HG03108 (cell line): ENCODE measurements around the gene RARA.

ENCODE experiments used
- ATAC-seq: cut with Tn5 transposase; IDR thresholded peaks from one replicate; pipeline ENCODE4 v1.9.1; 2021; ENCODE audit warnings: moderate library complexity; ENCODE audit not compliant: unreplicated experiment

RARA gene

GRCh38 chr17:40315678-40316570 is 6.9 kb downstream of the RARA start:
- ATAC-seq: no peak

DNA sequence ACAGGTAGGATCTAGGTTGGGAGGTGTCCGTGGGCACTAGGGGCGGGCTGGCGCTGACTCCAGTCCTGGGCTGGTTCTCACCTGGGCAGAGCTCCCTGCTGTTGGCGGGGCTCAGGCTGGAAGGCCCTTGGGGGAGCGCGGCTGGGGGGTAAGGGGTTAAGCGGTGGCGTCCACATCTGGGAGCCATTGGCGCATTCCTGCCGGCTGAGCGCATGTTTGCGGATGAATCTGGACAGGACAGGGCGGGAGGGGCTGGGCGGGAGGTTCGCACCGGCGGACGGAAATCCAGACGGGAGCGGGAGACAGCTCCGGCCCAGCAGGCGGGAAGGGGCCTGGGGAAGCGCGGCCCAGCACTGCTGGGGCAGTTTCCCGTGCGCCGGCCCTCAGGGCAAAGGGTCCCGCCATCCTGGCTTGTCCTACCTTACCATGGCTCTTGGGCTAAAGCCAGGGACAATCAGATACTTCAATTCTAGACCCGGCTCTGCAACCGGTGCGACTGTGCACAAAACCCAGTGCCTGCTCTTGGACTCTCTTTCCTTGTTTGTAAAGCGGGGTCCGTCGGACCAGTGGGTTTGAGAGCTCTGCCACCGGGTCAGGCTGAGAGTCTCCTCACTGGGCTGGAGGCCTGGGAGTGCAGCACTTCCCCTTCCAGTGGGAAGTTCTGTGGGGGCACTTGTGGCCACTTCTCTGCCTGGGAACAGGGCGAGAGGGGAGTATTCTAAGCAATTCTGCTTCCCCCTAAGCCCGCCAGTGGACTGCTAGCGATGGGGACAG is 7.8 kb downstream of the RARA start:
- ATAC-seq: no peak

DNA sequence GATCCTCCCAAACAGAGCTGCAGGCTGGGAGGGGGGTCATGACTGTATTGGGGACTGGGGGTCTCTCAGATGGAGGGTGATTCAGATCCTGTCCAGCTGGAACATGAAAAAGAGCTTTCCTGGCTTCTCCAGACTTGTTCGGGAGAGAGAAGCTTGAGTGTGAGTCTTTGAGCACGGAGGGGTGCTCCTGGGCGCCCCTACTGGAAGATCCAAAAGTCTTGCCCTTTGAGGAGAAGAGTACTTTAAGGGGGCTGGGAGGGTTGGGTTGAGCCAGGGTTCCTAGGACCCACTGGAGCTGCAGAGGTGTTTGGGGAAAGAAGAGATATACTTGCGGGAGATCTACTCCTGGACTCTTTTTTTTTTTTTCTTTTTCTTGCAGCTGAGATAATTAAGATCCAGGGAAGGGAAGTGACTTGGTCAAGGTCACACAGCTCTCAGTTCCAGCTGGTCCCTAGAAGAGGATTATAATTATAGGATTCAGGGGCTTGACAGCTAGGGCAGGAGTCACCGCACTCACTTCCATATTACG is 8.4 kb downstream of the RARA start:
- no peak for ATAC-seq

- peak; percentile 43 for ATAC-seq
Observed at GRCh38 chr17:40317880-40318829, 9.2 kb downstream of the RARA start.

DNA sequence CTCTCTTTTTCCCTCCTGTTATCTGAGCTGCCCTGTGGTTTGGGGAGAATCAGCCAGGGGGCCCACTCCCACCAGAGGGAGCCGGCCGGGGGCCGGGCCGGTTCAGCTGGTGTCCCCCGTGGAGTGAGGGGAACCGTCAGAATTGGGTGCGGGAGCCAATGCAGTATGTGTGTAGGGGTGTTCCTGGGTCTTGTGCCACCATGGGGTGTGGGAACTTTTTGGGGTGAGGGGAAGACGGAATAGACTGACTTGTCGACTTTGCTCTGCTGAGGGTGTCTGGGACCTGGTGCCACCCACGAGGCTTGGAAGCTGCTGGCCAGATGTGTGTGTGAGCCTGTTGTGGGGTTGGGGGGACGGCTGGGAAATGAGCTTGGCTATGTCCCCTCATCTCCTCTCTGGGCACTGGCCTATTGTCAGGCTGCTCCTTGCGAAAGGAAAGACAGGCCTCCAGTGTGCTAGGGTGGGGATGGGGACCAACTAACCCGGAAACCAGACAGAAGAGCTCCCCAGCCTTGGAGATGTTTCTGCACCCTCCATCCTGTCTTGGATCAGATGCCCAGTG is 9.9 kb downstream of the RARA start:
- ATAC-seq: no peak

- no peak for ATAC-seq
Observed at GRCh38 chr17:40319651-40320540, 10.9 kb downstream of the RARA start.

- no peak for ATAC-seq
Observed at GRCh38 chr17:40320756-40321523, 12.0 kb downstream of the RARA start.

- no peak for ATAC-seq
Observed at GRCh38 chr17:40321524-40321929, 12.5 kb downstream of the RARA start.

GRCh38 chr17:40321961-40322357 is 13.0 kb downstream of the RARA start:
- no peak for ATAC-seq

DNA sequence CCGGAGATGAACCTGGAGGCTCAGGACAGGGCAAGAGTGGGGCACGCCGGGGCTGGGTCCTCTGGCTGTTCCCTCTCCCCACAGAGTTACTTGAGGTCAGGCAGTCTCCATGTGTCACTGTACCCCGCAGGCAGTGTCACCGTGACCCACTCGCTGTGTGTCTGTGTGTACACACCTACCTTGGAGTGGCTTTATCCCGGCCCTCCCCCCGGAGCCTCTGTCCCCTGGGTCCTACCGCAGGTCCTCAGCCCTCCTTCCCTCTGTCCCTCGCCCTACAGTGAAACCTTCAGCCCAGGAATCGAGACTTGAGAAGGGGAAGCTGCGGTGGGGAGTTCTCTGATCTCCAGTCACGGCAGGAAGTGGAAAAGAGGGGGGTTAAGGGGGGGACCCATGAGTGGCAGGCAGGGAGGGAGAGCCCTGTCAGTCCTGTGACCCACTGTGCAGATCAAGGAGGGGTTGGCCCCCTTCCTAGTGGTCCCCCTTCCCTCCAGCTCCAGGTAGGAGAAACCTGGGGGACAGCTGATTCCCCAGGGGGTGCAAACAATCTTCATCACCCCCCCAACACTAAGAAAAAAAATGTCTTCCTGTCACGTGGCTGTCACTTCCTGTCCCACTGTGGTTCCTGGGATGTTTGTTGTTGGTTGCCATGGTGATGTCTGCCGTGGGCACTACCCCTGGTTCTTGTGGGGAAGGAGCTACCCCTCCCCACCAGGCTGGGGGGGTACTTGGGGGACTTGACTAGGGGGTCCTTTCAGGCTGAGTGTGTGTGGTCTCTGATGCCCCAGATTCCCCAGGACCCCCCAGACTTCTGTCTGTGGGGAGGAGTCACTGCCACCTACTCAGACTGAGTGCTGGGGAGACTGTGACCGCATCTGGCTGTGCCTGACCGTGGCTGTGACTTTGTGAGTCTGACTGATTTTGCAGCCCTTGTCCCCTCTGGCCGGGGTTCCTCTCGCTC is 13.7 kb downstream of the RARA start:
- peak; percentile 29 for ATAC-seq

- ATAC-seq: no peak
Observed at GRCh38 chr17:40323391-40324381, 14.7 kb downstream of the RARA start.

- ATAC-seq: no peak
Observed at GRCh38 chr17:40325156-40326013, 16.4 kb downstream of the RARA start.

GRCh38 chr17:40326014-40326831 is 17.2 kb downstream of the RARA start:
- no peak for ATAC-seq

DNA sequence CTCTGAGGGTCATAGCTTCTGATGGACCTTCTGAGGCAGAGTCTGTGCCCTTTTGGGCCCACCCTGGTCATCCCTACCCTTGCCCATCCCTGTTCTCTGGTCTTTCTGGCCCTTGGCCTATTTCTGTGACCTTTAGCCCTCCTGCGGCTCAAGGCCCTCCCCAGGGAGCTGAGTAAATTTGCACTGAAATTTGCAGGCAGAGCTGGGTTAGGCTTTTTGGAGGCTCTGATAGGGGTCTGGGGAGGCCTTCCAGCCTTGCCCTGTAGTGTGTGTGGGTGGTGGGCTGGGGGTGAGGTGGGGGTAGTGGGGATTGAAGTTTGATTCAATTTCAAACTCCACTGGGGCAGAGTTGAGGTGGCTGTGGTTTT is 17.8 kb downstream of the RARA start:
- no peak for ATAC-seq
